WERI-Rb-1 (cell line): ENCODE measurements around the gene NFIA.

Source experiments
- DNase-seq: peaks from one replicate; pipeline ENCODE4 v3.0.0-alpha.2; 2020
- H3K27ac ChIP-seq: fragments of 250-450 bp; sonication (Bioruptor Pico); 2 replicates; pipeline ENCODE4 v1.5.1; 2020; ENCODE audit warnings: mild to moderate bottlenecking, moderate library complexity
- H3K27me3 ChIP-seq: fragments of 250-450 bp; sonication (Bioruptor Pico); 2 replicates; pipeline ENCODE4 v1.5.1; 2021; ENCODE audit warnings: mild to moderate bottlenecking, low read depth, moderate library complexity; ENCODE audit not compliant: insufficient read depth, severe bottlenecking
- H3K36me3 ChIP-seq: fragments of 250-450 bp; sonication (Bioruptor Pico); 2 replicates; pipeline ENCODE4 v1.5.1; 2020; ENCODE audit warnings: mild to moderate bottlenecking, moderate library complexity
- H3K4me3 ChIP-seq: 2 replicates; pipeline ENCODE4 v1.5.1; 2011; ENCODE audit warnings: low read depth, mild to moderate bottlenecking, control low read depth, low read length
- H3K9me3 ChIP-seq: fragments of 250-450 bp; sonication (Bioruptor Pico); 2 replicates; pipeline ENCODE4 v1.5.1; 2021; ENCODE audit warnings: mild to moderate bottlenecking, moderate library complexity; ENCODE audit not compliant: severe bottlenecking
- TF ChIP-seq, protein P1 (sequence below): IDR thresholded peaks from 2 replicates; pipeline ENCODE4 v1.5.1; 2011; ENCODE audit warnings: low read depth, mild to moderate bottlenecking, control low read depth, inconsistent platforms, low read length

Gene NFIA

DNA sequence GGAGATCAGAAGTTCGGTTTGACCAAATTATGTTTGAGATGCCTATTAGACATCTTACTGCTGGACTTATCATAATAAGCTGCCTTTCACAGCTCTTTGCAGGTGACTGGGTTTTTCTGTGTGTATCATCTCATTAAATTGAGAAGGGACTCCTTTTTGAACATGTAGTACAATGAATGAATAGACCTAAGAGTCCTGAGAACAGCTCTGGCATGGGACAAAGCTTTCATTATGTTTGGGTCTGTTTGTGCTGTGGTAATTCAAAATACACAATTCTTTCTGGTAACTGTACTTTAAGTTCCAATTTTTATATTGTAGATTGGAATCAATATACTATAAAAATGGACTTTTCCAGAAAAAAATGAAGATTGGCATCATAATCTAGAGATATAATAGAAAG lies 330.2 kb downstream of the NFIA start:
- no peaks in the 10 kb centered on the region for H3K27me3 ChIP-seq
- TF ChIP-seq, protein P1, sequence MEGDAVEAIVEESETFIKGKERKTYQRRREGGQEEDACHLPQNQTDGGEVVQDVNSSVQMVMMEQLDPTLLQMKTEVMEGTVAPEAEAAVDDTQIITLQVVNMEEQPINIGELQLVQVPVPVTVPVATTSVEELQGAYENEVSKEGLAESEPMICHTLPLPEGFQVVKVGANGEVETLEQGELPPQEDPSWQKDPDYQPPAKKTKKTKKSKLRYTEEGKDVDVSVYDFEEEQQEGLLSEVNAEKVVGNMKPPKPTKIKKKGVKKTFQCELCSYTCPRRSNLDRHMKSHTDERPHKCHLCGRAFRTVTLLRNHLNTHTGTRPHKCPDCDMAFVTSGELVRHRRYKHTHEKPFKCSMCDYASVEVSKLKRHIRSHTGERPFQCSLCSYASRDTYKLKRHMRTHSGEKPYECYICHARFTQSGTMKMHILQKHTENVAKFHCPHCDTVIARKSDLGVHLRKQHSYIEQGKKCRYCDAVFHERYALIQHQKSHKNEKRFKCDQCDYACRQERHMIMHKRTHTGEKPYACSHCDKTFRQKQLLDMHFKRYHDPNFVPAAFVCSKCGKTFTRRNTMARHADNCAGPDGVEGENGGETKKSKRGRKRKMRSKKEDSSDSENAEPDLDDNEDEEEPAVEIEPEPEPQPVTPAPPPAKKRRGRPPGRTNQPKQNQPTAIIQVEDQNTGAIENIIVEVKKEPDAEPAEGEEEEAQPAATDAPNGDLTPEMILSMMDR: no peak
- H3K27ac ChIP-seq: no peak overlapping the region
- H3K4me3 ChIP-seq: no peak overlapping the region
- no peak for DNase-seq
- no peaks in the 10 kb centered on the region for H3K36me3 ChIP-seq
- H3K9me3 ChIP-seq: no peaks in the 10 kb centered on the region

DNA sequence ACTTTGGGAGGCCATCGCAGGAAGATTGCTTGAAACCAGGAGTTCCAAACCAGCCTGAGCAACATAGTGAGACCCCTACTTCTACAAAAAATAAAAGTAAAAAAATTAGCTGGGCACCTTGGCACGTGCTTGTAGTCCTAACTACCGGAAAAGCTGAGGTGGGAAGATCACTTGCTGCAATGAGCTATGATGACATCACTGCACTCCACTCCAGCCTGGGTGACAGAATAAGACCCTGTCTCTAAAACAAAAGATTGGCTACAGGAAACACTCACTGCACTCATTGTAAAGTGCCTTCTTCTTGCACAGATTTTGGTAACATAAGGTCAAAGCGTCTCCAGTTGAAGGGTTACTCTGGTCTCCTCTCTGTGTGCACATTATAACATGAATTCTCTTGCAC lies 336.8 kb downstream of the NFIA start:
- Histone ChIP-seq H3K9me3 (no peaks in the 10 kb centered on the region), H3K27ac (no peak overlapping the region), H3K36me3 (no peaks in the 10 kb centered on the region), H3K4me3 (no peak overlapping the region), H3K27me3 (no peaks in the 10 kb centered on the region)
- TF ChIP-seq, protein P1: no peak
- no peak for DNase-seq

DNA sequence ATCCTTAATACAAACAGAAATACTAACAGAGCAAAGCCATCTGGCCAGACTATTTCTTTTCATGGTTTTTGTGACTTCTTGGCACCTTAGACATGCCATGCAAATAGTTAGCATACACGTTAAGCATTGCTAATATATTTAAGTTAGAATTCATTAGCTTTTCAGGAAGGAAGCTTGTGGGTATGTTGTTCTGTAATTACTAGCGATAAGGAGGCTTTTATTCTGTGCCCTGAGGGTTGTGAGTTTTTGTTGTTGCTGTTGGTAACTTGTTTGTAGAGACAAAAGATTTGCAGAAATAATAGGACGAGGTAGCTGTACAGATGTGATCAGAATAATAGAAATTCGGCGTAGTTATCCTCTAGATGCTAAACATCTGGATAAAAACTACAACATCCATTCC lies 337.3 kb downstream of the NFIA start:
- Histone ChIP-seq H3K4me3 (no peak overlapping the region), H3K9me3 (no peaks in the 10 kb centered on the region)
- TF ChIP-seq, protein P1: no peak

DNA sequence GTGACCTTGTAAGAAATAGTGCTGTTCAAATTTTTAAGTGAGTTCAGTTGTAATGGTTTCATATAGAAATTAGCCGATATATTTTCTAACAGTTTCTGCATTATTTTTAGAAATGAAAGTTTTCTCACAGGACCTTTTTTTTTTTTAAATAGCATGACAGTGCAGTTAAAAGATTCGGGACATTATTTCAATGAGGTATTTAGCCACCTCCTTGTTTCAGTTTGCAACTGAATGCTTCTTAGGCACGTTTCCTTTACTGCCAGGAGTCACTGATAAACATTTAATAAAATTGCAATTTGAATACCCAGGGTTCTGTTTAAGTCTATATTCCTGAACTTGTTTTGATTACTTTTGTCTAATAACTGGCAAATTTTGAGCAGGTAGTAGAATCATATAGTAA lies 337.9 kb downstream of the NFIA start:
- no peaks in the 10 kb centered on the region for H3K36me3 ChIP-seq
- H3K9me3 ChIP-seq: no peaks in the 10 kb centered on the region
- H3K4me3 ChIP-seq: no peak overlapping the region
- DNase-seq: no peak
- no peaks in the 10 kb centered on the region for H3K27me3 ChIP-seq
- TF ChIP-seq, protein P1: no peak
- no peak overlapping the region for H3K27ac ChIP-seq

More for the DNA sequence above, 337.3 kb downstream of the NFIA start:
- Histone ChIP-seq H3K36me3 (no peaks in the 10 kb centered on the region), H3K27me3 (no peaks in the 10 kb centered on the region), H3K27ac (no peak overlapping the region)
- no peak for DNase-seq

DNA sequence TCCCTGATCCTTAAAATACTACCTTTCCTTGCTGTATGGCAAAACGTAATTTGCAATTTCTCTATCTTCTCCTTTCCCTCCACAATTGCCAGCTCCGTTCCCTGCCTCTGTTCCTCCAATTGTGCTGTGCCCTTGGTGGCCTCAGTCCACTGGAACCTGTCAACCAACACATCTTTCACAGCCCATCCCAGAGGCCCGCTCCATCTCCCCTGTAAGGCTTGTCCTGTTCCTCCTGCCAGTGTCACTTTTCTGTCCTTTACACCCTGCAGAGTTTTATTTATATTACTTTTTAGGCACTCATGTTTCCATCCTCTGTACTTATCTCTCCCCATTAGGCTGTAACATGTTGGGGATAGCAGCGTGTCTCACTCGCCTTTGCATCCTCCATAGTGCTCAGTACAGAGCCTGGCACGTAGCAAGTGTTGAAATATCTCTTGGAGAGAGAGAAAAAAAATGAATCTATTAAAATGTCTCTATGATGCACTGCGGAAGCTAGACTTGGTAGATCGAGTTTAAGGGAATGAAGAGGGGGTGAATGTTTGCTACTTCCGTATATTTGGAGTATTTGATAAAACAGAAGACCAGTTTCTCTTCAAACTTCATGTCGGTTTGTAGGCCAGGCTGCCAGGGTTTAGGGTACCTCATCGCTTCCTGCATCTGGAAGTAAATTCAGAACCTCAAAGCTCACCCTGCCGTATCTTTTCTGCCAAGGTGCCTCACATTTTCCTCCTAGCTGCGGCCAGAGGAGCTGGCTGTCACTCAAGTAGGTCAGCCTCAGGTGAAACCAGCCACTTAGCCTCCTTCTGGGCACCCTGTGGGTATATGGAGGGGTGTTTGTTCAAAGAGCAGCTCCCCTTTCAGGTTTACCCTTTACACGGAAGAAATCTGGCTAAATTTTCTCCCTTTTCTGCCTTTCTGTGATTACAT lies 338.8 kb downstream of the NFIA start:
- Histone ChIP-seq H3K36me3 (no peaks in the 10 kb centered on the region), H3K9me3 (no peaks in the 10 kb centered on the region)
- DNase-seq: no peak

More for the DNA sequence above, 338.8 kb downstream of the NFIA start:
- TF ChIP-seq, protein P1: no peak
- Histone ChIP-seq H3K27ac (no peak overlapping the region), H3K4me3 (no peak overlapping the region), H3K27me3 (no peaks in the 10 kb centered on the region)
